Activated B cell treated with CpG ODN at 0.5 μM for 24 hours (primary cell): ENCODE data around the gene MRPS23. TPM values are rescaled to one million over a fixed set of nuclear protein-coding genes. Genes with fewer than 3 reads are reported as not detected.
A peak's percentile ranks its signal among the peaks of the same experiment; 100 is the strongest.

Experiments
- ATAC-seq: fragments of 200-7000 bp; cut with Tn5 transposase; one replicate; pipeline ENCODE4 v1.10.0; 2021; ENCODE audit warnings: low read depth, mild to moderate bottlenecking, moderate library complexity
- CTCF ChIA-PET: fragments of 350-600 bp; sonication (Branson Sonifier 250); formaldehyde crosslinking; loops from one replicate; lab custom pipeline; 2021; ENCODE audit warnings: antibody characterized with exemption; lab: Charles Lee
- POLR2A ChIA-PET: fragments of 350-600 bp; sonication (Branson Sonifier 250); formaldehyde crosslinking; loops from one replicate; lab custom pipeline; 2021; ENCODE audit warnings: antibody characterized with exemption; lab: Charles Lee
- DNase-seq: peaks from one replicate; pipeline ENCODE4 v3.0.0; 2022
- H3K27ac Mint-ChIP-seq: one replicate; pipeline ENCODE4 v1.8.0; 2020; ENCODE audit warnings: mixed read lengths
- H3K27me3 Mint-ChIP-seq: one replicate; pipeline ENCODE4 v1.8.0; 2021; ENCODE audit warnings: mixed read lengths
- H3K36me3 Mint-ChIP-seq: one replicate; pipeline ENCODE4 v1.8.0; 2021; ENCODE audit warnings: low read depth, mixed read lengths
- H3K4me1 Mint-ChIP-seq: one replicate; pipeline ENCODE4 v1.8.0; 2021; ENCODE audit warnings: mixed read lengths
- H3K4me3 Mint-ChIP-seq: one replicate; pipeline ENCODE4 v1.8.0; 2020; ENCODE audit warnings: mild to moderate bottlenecking, mixed read lengths
- H3K9me3 Mint-ChIP-seq: one replicate; pipeline ENCODE4 v1.8.0; 2020; ENCODE audit warnings: mixed read lengths
- intact Hi-C: fragments of 100-400 bp; cut with micrococcal nuclease; formaldehyde crosslinking; loops from one replicate; pipeline ENCODE4 v1.15.1; 2024
- total RNA-seq: library from RNA; stranded (reverse); gene quantifications from 2 replicates; pipeline ENCODE4 v1.2.3, GENCODE V29; 2022
- TF ChIP-seq, protein P1 (sequence below): fragments of 200-600 bp; IDR thresholded peaks from one replicate; pipeline ENCODE4 v1.8.0; 2022; ENCODE audit warnings: antibody characterized with exemption, mild to moderate bottlenecking

The MRPS23 gene
- 37.9 and 47.4 TPM in 2 replicates for total RNA-seq

- H3K4me3 Mint-ChIP-seq: peak within 1 kb of the TSS; percentile 93
- intact Hi-C loops: loop anchor here (1.0 to 10.0 kb wide), 10 partner anchors 18 to 1767 kb away; partner anchors contain the start of genes AKAP1, C17orf67, CLTC and DGKE
- H3K4me1 Mint-ChIP-seq: peaks cover 38% of the 10 kb centered on the region
- CTCF ChIA-PET: interaction anchor here (1.2 to 3.5 kb wide), 3 partner anchors 138 to 262 kb away, joined by 3 to 11 read pairs (median 4); partner anchors contain the start of gene VEZF1
- peak within 1 kb of the TSS; percentile 96 for H3K27ac Mint-ChIP-seq
- TF ChIP-seq, protein P1, sequence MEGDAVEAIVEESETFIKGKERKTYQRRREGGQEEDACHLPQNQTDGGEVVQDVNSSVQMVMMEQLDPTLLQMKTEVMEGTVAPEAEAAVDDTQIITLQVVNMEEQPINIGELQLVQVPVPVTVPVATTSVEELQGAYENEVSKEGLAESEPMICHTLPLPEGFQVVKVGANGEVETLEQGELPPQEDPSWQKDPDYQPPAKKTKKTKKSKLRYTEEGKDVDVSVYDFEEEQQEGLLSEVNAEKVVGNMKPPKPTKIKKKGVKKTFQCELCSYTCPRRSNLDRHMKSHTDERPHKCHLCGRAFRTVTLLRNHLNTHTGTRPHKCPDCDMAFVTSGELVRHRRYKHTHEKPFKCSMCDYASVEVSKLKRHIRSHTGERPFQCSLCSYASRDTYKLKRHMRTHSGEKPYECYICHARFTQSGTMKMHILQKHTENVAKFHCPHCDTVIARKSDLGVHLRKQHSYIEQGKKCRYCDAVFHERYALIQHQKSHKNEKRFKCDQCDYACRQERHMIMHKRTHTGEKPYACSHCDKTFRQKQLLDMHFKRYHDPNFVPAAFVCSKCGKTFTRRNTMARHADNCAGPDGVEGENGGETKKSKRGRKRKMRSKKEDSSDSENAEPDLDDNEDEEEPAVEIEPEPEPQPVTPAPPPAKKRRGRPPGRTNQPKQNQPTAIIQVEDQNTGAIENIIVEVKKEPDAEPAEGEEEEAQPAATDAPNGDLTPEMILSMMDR: no peak
- peaks cover 29% of the 10 kb centered on the region for H3K36me3 Mint-ChIP-seq
- ATAC-seq: peak; percentile 95
- no peaks in the 10 kb centered on the region for H3K9me3 Mint-ChIP-seq
- H3K27me3 Mint-ChIP-seq: no peaks in the 10 kb centered on the region
- peak; percentile 87 for DNase-seq
- POLR2A ChIA-PET: interaction anchor here (0.6 to 4.1 kb wide), 24 partner anchors 11 to 781 kb away, joined by 3 to 49 read pairs (median 4); partner anchors contain the start of genes AKAP1, DYNLL2, MKS1 and SRSF1
Observed at GRCh38 chr17:57849874-57850754, at the start of gene MRPS23. MRPS23 (minus strand) TSS chr17:57850044; CDS start chr17:57850010, 34 bp downstream.

DNA sequence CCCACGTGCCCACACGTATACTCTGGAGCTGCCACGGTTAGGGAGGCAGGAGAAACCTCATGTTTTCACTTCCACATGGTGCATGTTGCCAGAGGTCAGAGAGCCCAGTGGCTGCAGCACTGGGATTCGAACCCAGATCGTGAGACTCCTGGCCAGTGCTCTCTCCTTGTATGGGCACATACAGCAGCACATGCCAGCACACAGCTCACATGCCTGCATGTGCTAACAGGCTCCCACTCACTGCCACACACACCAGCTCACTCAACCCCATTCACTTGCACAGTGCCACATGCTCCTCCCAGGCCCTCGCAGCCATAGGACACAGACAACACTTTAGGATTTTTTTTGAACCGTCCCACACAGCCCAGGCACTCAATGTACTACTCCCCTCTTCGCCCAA lies 49.5 kb upstream of the MRPS23 start:
- no peak overlapping the region for H3K4me3 Mint-ChIP-seq

GRCh38 chr17:57898487-57899311 lies 48.9 kb upstream of the MRPS23 start:
- peaks cover 21% of the 10 kb centered on the region for H3K4me1 Mint-ChIP-seq
- DNase-seq (no peak), ATAC-seq (no peak)
- H3K27ac Mint-ChIP-seq: no peak overlapping the region
- ChIA-PET POLR2A (interaction anchor here (0.5 to 0.6 kb wide), 3 partner anchors 12 to 42 kb away, joined by 3 to 5 read pairs (median 3); no protein-coding TSS in a partner anchor), CTCF (interaction anchor here (1.1 kb wide), 1 partner anchor 98 kb away, joined by 3 read pairs; no protein-coding TSS in a partner anchor)
- H3K27me3 Mint-ChIP-seq: peaks cover 12% of the 10 kb centered on the region
- H3K9me3 Mint-ChIP-seq: no peaks in the 10 kb centered on the region
- H3K36me3 Mint-ChIP-seq: no peaks in the 10 kb centered on the region
- TF ChIP-seq, protein P1: no peak
- H3K4me3 Mint-ChIP-seq: no peak overlapping the region
- intact Hi-C loops: no loop called here

More for the DNA sequence above, 49.5 kb upstream of the MRPS23 start:
- no peak for ATAC-seq
- TF ChIP-seq, protein P1: no peak
- intact Hi-C loops: no loop called here
- Mint-ChIP-seq H3K9me3 (no peaks in the 10 kb centered on the region), H3K36me3 (no peaks in the 10 kb centered on the region), H3K4me1 (peaks cover 25% of the 10 kb centered on the region), H3K27me3 (peaks cover 11% of the 10 kb centered on the region), H3K27ac (no peak overlapping the region)
- no peak for DNase-seq
- ChIA-PET POLR2A (interaction anchor here (0.5 kb wide), 2 partner anchors 12 to 41 kb away, joined by 3 to 5 read pairs; no protein-coding TSS in a partner anchor), CTCF (interaction anchor here (1.9 kb wide), 1 partner anchor 100 kb away, joined by 6 read pairs; no protein-coding TSS in a partner anchor)

DNA sequence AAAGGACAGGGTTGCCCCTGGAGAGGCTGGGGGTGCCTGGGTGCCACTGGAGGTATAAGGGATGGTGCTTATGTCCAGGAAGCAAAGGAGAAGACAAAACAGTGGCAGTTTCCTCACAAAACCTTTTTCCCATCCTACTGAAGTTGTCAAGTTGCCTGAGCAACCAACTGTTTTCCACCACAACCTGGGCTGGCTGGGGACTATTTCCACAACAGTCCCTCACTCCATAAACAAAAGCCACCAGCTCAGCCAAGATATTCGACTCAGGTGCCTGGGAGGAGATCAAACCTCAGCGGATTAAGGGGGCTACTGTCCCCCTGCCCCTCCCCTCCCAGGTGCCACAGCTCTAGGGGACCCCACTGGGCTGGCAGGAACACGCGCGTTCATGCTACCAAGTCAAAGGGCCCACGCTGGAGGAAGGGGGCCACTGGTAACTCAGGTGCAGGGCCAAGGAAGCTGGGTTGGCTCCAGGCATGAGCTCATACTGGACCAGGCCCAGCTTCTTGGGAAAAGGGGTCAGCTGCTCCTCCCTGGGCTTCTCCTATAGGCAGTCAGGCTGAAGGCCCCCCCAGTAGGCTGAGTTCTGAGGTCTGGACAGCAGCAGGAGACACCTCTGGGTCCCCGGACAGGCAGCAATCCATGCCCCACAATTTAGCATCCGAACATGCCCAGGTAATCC lies 45.7 kb upstream of the MRPS23 start:
- TF ChIP-seq, protein P1: no peak
- Mint-ChIP-seq H3K4me1 (no peaks in the 10 kb centered on the region), H3K9me3 (no peaks in the 10 kb centered on the region), H3K36me3 (no peaks in the 10 kb centered on the region), H3K27me3 (peaks cover 31% of the 10 kb centered on the region), H3K4me3 (no peak overlapping the region), H3K27ac (no peak overlapping the region)
- intact Hi-C loops: no loop called here
- no peak for DNase-seq
- POLR2A ChIA-PET: no interaction called here
- CTCF ChIA-PET: no interaction called here
- no peak for ATAC-seq
